Tibial nerve (tissue), 4 donors: ENCODE results near the gene FDPS. TPM values are rescaled to one million over a fixed set of nuclear protein-coding genes. Genes with fewer than 3 reads are reported as not detected.
A peak's percentile ranks its signal among the peaks of the same experiment; 100 is the strongest.

Source experiments
- DNase-seq, 2 donors: peaks; one replicate each; pipeline ENCODE4 v3.0.0-alpha.2; 2019; ENCODE audit warnings: low spot score in 2 of 2
- H3K27ac ChIP-seq, 4 donors: fragments of 200-600 bp; sonication (generic) in 3 of 4; one replicate each; pipeline ENCODE4 v1.5.1; 2017 to 2019; ENCODE audit warnings: mild to moderate bottlenecking in 1 of 4
- H3K27me3 ChIP-seq, 2 donors: fragments of 200-600 bp; sonication (generic) in 1 of 2; one replicate each; pipeline versions ENCODE4 v1.5.1 to v1.6.0; 2017 to 2019
- H3K36me3 ChIP-seq, 3 donors: fragments of 200-600 bp; sonication (generic); one replicate each; pipeline ENCODE4 v1.5.1; 2018 to 2019
- H3K4me1 ChIP-seq, 4 donors: fragments of 200-600 bp; sonication (generic) in 3 of 4; one replicate each; pipeline ENCODE4 v1.5.1; 2017 to 2019
- H3K4me3 ChIP-seq, 4 donors: fragments of 200-600 bp; sonication (generic) in 3 of 4; one replicate each; pipeline ENCODE4 v1.5.1; 2017 to 2019; ENCODE audit warnings: mild to moderate bottlenecking in 1 of 4, moderate library complexity in 1 of 4
- H3K9me3 ChIP-seq, 4 donors: fragments of 200-600 bp; sonication (generic) in 3 of 4; one replicate each; pipeline ENCODE4 v1.5.1; 2017 to 2019
- CTCF ChIP-seq, 5 experiments: fragments of 200-600 bp in 3 of 5; fragments of 450-650 bp in 2 of 5; sonication (generic) in 3 of 5; IDR thresholded peaks; one replicate each; pipeline ENCODE4 v1.5.1; 2016 to 2019; ENCODE audit warnings: antibody characterized with exemption in 5 of 5, mild to moderate bottlenecking in 3 of 5, moderate library complexity in 2 of 5
- EP300 ChIP-seq, 2 donors: sonication (generic); formaldehyde crosslinking; IDR thresholded peaks; one replicate each; pipeline ENCODE4 v1.6.1; 2017; ENCODE audit warnings: antibody characterized with exemption in 2 of 2, mild to moderate bottlenecking in 1 of 2
- POLR2A ChIP-seq, 2 donors: fragments of 450-650 bp; IDR thresholded peaks; one replicate each; pipeline ENCODE4 v1.6.1; 2017; ENCODE audit warnings: antibody characterized with exemption in 2 of 2, mild to moderate bottlenecking in 2 of 2, moderate library complexity in 2 of 2
- WGBS, 2 donors: methylation state at CpG; one replicate each; pipeline ENCODE4 v1.1.5; 2018; 5-methylcytosine and 5-hydroxymethylcytosine counted together
- total RNA-seq, 4 donors: library from RNA; depleted of rRNA; stranded (reverse); fragments of >200 nt; gene quantifications; one replicate each; pipeline ENCODE4 v1.1.0, GENCODE V29; 2016

FDPS gene
- total RNA-seq, 4 donors from 2014 or later, result 88.2 to 143 (median 125) TPM

GRCh38 chr1:155319536-155319935 is 10.9 kb downstream of the FDPS start:
- no peak for DNase-seq
- 65 to 86% methylated on average over 5 of the region's 5 CpGs for WGBS, 2 donors
- peak overlapping the region in 1 of 4 donors; percentile 100 for H3K27ac ChIP-seq

GRCh38 chr1:155320252-155320651 is 11.6 kb downstream of the FDPS start:
- H3K36me3 ChIP-seq, result peaks cover 0 to 34% (median 4%) of the 10 kb centered on the region in 3 donors
- TF ChIP-seq EP300 (IDR thresholded peaks at IDR 0.05) (no peak), CTCF (IDR thresholded peaks at IDR 0.05) (no peak), POLR2A (IDR thresholded peaks at IDR 0.05) (no peak)
- no peak for DNase-seq
- no peaks in the 10 kb centered on the region for H3K9me3 ChIP-seq
- H3K4me1 ChIP-seq, result peaks cover 0 to 39% (median 17%) of the 10 kb centered on the region in 4 donors
- WGBS, 2 donors, result 31 to 39% methylated on average over 11 of the region's 11 CpGs
- H3K4me3 ChIP-seq, result peak overlapping the region; percentile 31 to 89 (median 62)
- peak overlapping the region; percentile 96 to 100 (median 98) for H3K27ac ChIP-seq
- H3K27me3 ChIP-seq, result no peaks in the 10 kb centered on the region

More at GRCh38 chr1:155319536-155319935, 10.9 kb downstream of the FDPS start:
- no peaks in the 10 kb centered on the region for H3K9me3 ChIP-seq
- TF ChIP-seq POLR2A (IDR thresholded peaks at IDR 0.05) (no peak), EP300 (IDR thresholded peaks at IDR 0.05) (no peak), CTCF (IDR thresholded peaks at IDR 0.05) (no peak)
- H3K27me3 ChIP-seq, result no peaks in the 10 kb centered on the region
- H3K4me1 ChIP-seq, result peaks cover 0 to 35% (median 14%) of the 10 kb centered on the region in 4 donors
- no peak overlapping the region for H3K4me3 ChIP-seq
- peaks cover 0 to 41% (median 4%) of the 10 kb centered on the region in 3 donors for H3K36me3 ChIP-seq

GRCh38 chr1:155320661-155321617 is 12.3 kb downstream of the FDPS start, which contains the start of gene RUSC1:
RUSC1 (plus strand) TSS chr1:155320894; CDS start chr1:155321774, 880 bp downstream.
- peak; percentile 68 to 72 for DNase-seq
- Histone ChIP-seq H3K27me3 (no peaks in the 10 kb centered on the region), H3K4me1 (peaks cover 0 to 46% (median 24%) of the 10 kb centered on the region in 4 donors), H3K27ac (peak within 1 kb of the TSS; percentile 96 to 100 (median 98)), H3K9me3 (no peaks in the 10 kb centered on the region), H3K36me3 (peaks cover 0 to 28% (median 4%) of the 10 kb centered on the region in 3 donors), H3K4me3 (peak within 1 kb of the TSS; percentile 31 to 89 (median 62))
- TF ChIP-seq CTCF (IDR thresholded peaks at IDR 0.05), result peak in 1 of 5 experiments; percentile 14
- peak in 1 of 2 donors; percentile 64 for TF ChIP-seq POLR2A (IDR thresholded peaks at IDR 0.05)
- peak; percentile 63 to 80 for TF ChIP-seq EP300 (IDR thresholded peaks at IDR 0.05)
- 6 to 12% methylated on average over 43 to 51 of the region's 51 CpGs for WGBS, 2 donors

GRCh38 chr1:155321639-155322503 is 13.2 kb downstream of the FDPS start:
- Histone ChIP-seq H3K36me3 (peaks cover 0 to 28% (median 4%) of the 10 kb centered on the region in 3 donors), H3K4me3 (peak overlapping the region; percentile 53 to 89 (median 64)), H3K9me3 (no peaks in the 10 kb centered on the region), H3K4me1 (peaks cover 0 to 53% (median 25%) of the 10 kb centered on the region in 4 donors), H3K27me3 (no peaks in the 10 kb centered on the region), H3K27ac (peak overlapping the region; percentile 96 to 100 (median 98))
- no peak for TF ChIP-seq EP300 (IDR thresholded peaks at IDR 0.05)
- TF ChIP-seq POLR2A (IDR thresholded peaks at IDR 0.05), result no peak
- TF ChIP-seq CTCF (IDR thresholded peaks at IDR 0.05), result no peak
- DNase-seq, result no peak
- 33 to 39% methylated on average over 21 to 24 of the region's 27 CpGs for WGBS, 2 donors
